Right atrium auricular region (tissue), 2 donors: ENCODE data around the gene JAKMIP2. TPM values are rescaled to one million over a fixed set of nuclear protein-coding genes. Genes with fewer than 3 reads are reported as not detected.

Experiments used
- DNase-seq: peaks from one replicate; pipeline ENCODE4 v3.0.0-alpha.2; 2019; ENCODE audit warnings: low spot score
- H3K27ac ChIP-seq, 2 donors: fragments of 200-600 bp; sonication (generic); 1 replicate in 1 of 2; 2 replicates in 1 of 2; pipeline ENCODE4 v1.5.1; 2016 to 2019
- H3K27me3 ChIP-seq, 2 donors: fragments of 200-600 bp; sonication (generic); one replicate each; pipeline versions ENCODE4 v1.5.1 to v1.6.0; 2017 to 2019
- H3K36me3 ChIP-seq: fragments of 200-600 bp; sonication (generic); one replicate; pipeline ENCODE4 v1.5.1; 2016
- H3K4me1 ChIP-seq, 2 donors: fragments of 200-600 bp; sonication (generic); one replicate each; pipeline versions ENCODE4 v1.5.1 to v1.6.0; 2017 to 2019
- H3K4me3 ChIP-seq, 2 donors: fragments of 200-600 bp; sonication (generic); 1 replicate in 1 of 2; 2 replicates in 1 of 2; pipeline ENCODE4 v1.5.1; 2017 to 2019; ENCODE audit warnings: mild to moderate bottlenecking in 1 of 2, moderate library complexity in 1 of 2
- H3K9me3 ChIP-seq, 2 donors: fragments of 200-600 bp; sonication (generic); one replicate each; pipeline ENCODE4 v1.5.1; 2019
- total RNA-seq, 2 donors: library from RNA; depleted of rRNA; stranded (reverse); fragments of >200 nt; gene quantifications; one replicate each; pipeline ENCODE4 v1.1.0, GENCODE V29; 2016
- TF ChIP-seq, protein P1 (sequence below), 2 donors: fragments of 200-600 bp; sonication (generic); IDR thresholded peaks; one replicate each; pipeline ENCODE4 v1.5.1; 2019; ENCODE audit warnings: antibody characterized with exemption in 2 of 2

The JAKMIP2 gene
- total RNA-seq, 2 donors from 2014 or later, result 0.16 to 0.33 TPM

- TF ChIP-seq, protein P1, sequence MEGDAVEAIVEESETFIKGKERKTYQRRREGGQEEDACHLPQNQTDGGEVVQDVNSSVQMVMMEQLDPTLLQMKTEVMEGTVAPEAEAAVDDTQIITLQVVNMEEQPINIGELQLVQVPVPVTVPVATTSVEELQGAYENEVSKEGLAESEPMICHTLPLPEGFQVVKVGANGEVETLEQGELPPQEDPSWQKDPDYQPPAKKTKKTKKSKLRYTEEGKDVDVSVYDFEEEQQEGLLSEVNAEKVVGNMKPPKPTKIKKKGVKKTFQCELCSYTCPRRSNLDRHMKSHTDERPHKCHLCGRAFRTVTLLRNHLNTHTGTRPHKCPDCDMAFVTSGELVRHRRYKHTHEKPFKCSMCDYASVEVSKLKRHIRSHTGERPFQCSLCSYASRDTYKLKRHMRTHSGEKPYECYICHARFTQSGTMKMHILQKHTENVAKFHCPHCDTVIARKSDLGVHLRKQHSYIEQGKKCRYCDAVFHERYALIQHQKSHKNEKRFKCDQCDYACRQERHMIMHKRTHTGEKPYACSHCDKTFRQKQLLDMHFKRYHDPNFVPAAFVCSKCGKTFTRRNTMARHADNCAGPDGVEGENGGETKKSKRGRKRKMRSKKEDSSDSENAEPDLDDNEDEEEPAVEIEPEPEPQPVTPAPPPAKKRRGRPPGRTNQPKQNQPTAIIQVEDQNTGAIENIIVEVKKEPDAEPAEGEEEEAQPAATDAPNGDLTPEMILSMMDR (IDR thresholded peaks at IDR 0.05), result no peak
- Histone ChIP-seq H3K4me3 (no peak overlapping the region), H3K27me3 (no peaks in the 10 kb centered on the region), H3K9me3 (no peaks in the 10 kb centered on the region), H3K27ac (no peak overlapping the region), H3K36me3 (no peaks in the 10 kb centered on the region), H3K4me1 (no peaks in the 10 kb centered on the region)
- DNase-seq, result no peak
Measured at GRCh38 chr5:147784146-147784987, 1.8 kb upstream of the JAKMIP2 start.

- TF ChIP-seq, protein P1 (IDR thresholded peaks at IDR 0.05), result no peak
- no peaks in the 10 kb centered on the region for H3K4me1 ChIP-seq
- H3K9me3 ChIP-seq, result no peaks in the 10 kb centered on the region
- H3K36me3 ChIP-seq, result no peaks in the 10 kb centered on the region
- H3K4me3 ChIP-seq, result no peak overlapping the region
- H3K27ac ChIP-seq, result no peak overlapping the region
- no peak for DNase-seq
- no peaks in the 10 kb centered on the region for H3K27me3 ChIP-seq
Measured at GRCh38 chr5:147780924-147781573, 1.5 kb downstream of the JAKMIP2 start.

DNA sequence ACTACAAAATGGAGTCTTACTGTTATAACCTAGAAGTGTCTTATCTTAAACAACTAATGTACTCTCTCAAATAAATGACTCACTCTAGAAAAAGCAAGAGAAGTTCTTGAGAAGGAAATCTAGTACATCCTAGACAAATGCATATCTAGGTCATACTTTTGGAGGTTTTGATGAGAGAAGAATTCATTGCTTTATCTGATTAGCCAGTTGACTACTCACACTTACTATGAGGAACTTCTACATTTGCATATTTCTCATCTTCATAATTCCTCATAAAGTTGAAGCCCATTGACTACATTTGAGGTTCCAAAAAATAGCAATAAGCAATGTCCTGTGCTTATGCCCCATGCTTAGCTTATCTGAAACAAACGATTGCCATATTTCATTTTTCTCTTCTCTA, 2.8 kb downstream of the JAKMIP2 start:
- Histone ChIP-seq H3K9me3 (no peaks in the 10 kb centered on the region), H3K4me3 (no peak overlapping the region), H3K36me3 (no peaks in the 10 kb centered on the region), H3K27ac (no peak overlapping the region), H3K27me3 (no peaks in the 10 kb centered on the region), H3K4me1 (no peaks in the 10 kb centered on the region)
- TF ChIP-seq, protein P1 (IDR thresholded peaks at IDR 0.05), result no peak
- no peak for DNase-seq

DNA sequence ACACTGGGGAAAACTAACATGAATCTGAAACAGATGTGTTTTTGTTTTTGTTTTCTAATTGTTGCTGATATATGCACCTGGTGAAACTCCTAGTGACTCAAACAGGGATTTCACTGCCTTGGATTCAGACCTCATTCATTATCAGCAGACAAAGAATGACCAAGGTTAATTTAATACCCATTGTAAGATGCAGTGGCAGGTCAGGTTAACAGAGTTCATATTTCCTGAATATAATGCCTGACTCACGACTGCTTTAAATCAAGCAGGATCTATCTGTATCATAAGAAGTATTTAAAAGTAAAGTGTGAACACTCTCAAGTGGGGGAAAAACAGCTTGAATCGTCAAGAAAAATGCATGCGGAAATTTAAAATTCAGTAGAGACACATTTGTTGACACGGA, 5.5 kb downstream of the JAKMIP2 start:
- no peak for DNase-seq
- Histone ChIP-seq H3K9me3 (no peaks in the 10 kb centered on the region), H3K4me1 (no peaks in the 10 kb centered on the region), H3K4me3 (no peak overlapping the region), H3K27ac (no peak overlapping the region), H3K27me3 (no peaks in the 10 kb centered on the region), H3K36me3 (no peaks in the 10 kb centered on the region)
- TF ChIP-seq, protein P1 (IDR thresholded peaks at IDR 0.05), result no peak

GRCh38 chr5:147773587-147773986, 8.9 kb downstream of the JAKMIP2 start:
- Histone ChIP-seq H3K9me3 (no peaks in the 10 kb centered on the region), H3K4me1 (no peaks in the 10 kb centered on the region), H3K27ac (no peak overlapping the region), H3K27me3 (no peaks in the 10 kb centered on the region), H3K36me3 (no peaks in the 10 kb centered on the region), H3K4me3 (no peak overlapping the region)
- TF ChIP-seq, protein P1 (IDR thresholded peaks at IDR 0.05), result no peak
- DNase-seq, result no peak
